Esophagus muscularis mucosa (tissue), 4 donors: ENCODE measurements around the gene KCNJ5. TPM values are rescaled to one million over a fixed set of nuclear protein-coding genes. Genes with fewer than 3 reads are reported as not detected.

ENCODE experiments used
- DNase-seq: peaks from one replicate; pipeline ENCODE4 v3.0.0-alpha.2; 2017; ENCODE audit errors: extremely low spot score
- H3K27ac ChIP-seq, 4 donors: fragments of 200-600 bp; sonication (generic); replicated peaks in 1 of 4; 1 replicate in 3 of 4; 2 replicates in 1 of 4; pipeline ENCODE4 v1.5.1; 2016 to 2019; ENCODE audit warnings: mild to moderate bottlenecking in 1 of 4
- H3K27me3 ChIP-seq, 4 donors: fragments of 200-600 bp; sonication (generic); one replicate each; pipeline versions ENCODE4 v1.5.1 to v1.6.0; 2016 to 2019
- H3K36me3 ChIP-seq, 4 donors: fragments of 200-600 bp; sonication (generic); one replicate each; pipeline ENCODE4 v1.5.1; 2016 to 2019
- H3K4me1 ChIP-seq, 4 donors: fragments of 200-600 bp; sonication (generic); one replicate each; pipeline ENCODE4 v1.5.1; 2016 to 2019
- H3K4me3 ChIP-seq, 4 donors: fragments of 200-600 bp; sonication (generic); 1 replicate in 2 of 4; 2 replicates in 2 of 4; pipeline ENCODE4 v1.5.1; 2016 to 2019; ENCODE audit warnings: mild to moderate bottlenecking in 4 of 4, moderate library complexity in 1 of 4
- H3K9me3 ChIP-seq, 4 donors: fragments of 200-600 bp; sonication (generic); 1 replicate in 3 of 4; 2 replicates in 1 of 4; pipeline ENCODE4 v1.5.1; 2016 to 2019
- CTCF ChIP-seq, 3 experiments: fragments of 200-600 bp in 2 of 3; fragments of 450-650 bp in 1 of 3; sonication (generic) in 2 of 3; IDR thresholded peaks; one replicate each; pipeline ENCODE4 v1.5.1; 2017 to 2019; ENCODE audit warnings: antibody characterized with exemption in 3 of 3, mild to moderate bottlenecking in 2 of 3, moderate library complexity in 1 of 3
- EP300 ChIP-seq: sonication (generic); formaldehyde crosslinking; IDR thresholded peaks from one replicate; pipeline ENCODE4 v1.6.1; 2017; ENCODE audit warnings: antibody characterized with exemption
- POLR2A ChIP-seq: fragments of 450-650 bp; IDR thresholded peaks from one replicate; pipeline ENCODE4 v1.6.1; 2017; ENCODE audit warnings: antibody characterized with exemption, moderate library complexity, mild to moderate bottlenecking, low read depth
- POLR2AphosphoS5 ChIP-seq, 2 donors: sonication (generic); formaldehyde crosslinking; IDR thresholded peaks; one replicate each; pipeline ENCODE4 v1.6.1; 2017; ENCODE audit warnings: antibody characterized with exemption in 2 of 2
- WGBS: methylation state at CpG from one replicate; pipeline ENCODE4 v1.1.5; 2018; 5-methylcytosine and 5-hydroxymethylcytosine counted together
- intact Hi-C: fragments of 100-400 bp; cut with DNase I; formaldehyde crosslinking; loops from one replicate; pipeline ENCODE4 v1.15.1; 2023
- total RNA-seq, 4 donors: library from RNA; depleted of rRNA; stranded (reverse); fragments of >200 nt; gene quantifications; one replicate each; pipeline versions ENCODE4 v1.1.0 to v1.2.1, GENCODE V29; 2016

KCNJ5 gene
- total RNA-seq, 4 donors from 2014 or later, result 0.80 to 3.8 (median 1.00) TPM

DNA sequence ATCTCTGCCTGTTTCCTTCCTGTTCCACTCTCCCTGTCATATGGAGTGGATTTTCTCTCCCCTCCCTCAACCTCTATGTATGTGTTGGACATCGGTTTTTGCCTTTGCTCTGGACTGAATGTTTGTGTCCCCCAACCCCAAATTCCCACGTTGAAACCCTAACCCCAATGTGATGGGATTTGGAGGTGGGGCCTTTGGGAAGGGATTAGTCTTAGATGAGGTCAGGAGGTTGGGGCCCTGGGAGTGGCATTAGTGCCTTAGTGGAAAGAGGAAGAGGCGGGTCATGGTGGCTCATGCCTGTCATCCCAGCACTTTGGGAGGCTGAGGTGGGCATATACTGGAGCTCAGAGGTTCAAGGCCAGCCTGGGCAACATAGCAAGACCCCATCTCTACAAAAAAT lies 39.9 kb downstream of the KCNJ5 start:
- Histone ChIP-seq H3K27ac (no peak overlapping the region), H3K36me3 (no peaks in the 10 kb centered on the region), H3K4me3 (no peak overlapping the region), H3K27me3 (peaks cover 0 to 18% (median 3%) of the 10 kb centered on the region in 4 donors), H3K4me1 (no peaks in the 10 kb centered on the region), H3K9me3 (no peaks in the 10 kb centered on the region)
- intact Hi-C loops, result no loop called here
- TF ChIP-seq CTCF (IDR thresholded peaks at IDR 0.05), result no peak
- TF ChIP-seq POLR2AphosphoS5 (IDR thresholded peaks at IDR 0.05), result no peak
- no peak for DNase-seq
- 86% methylated on average over 3 of the region's 3 CpGs for WGBS

DNA sequence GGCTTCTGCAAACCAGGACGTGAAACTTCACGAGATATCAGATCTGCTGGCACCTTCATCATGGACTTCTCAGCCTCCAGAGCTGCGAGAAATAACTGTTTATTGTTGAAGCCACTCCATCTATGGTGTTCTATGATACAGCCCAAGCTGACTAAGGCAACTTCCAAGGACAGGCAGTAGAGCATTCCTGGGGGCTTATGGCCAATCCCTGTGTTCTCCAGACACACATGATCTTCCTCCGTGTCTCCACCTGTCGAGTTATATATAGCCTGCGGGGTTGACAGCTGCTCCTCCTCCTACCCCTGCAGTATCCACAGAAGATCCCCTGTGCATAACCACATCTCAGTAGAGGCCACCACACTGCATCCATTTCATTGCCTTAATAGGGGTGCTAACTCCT lies 40.5 kb downstream of the KCNJ5 start:
- TF ChIP-seq POLR2A (no peak), EP300 (no peak), POLR2AphosphoS5 (IDR thresholded peaks at IDR 0.05) (no peak), CTCF (IDR thresholded peaks at IDR 0.05) (no peak)
- H3K9me3 ChIP-seq, result no peaks in the 10 kb centered on the region
- WGBS, result 80% methylated on average over 6 of the region's 6 CpGs
- no peaks in the 10 kb centered on the region for H3K4me1 ChIP-seq
- H3K27ac ChIP-seq, result no peak overlapping the region
- H3K4me3 ChIP-seq, result no peak overlapping the region
- H3K36me3 ChIP-seq, result no peaks in the 10 kb centered on the region
- intact Hi-C loops, result no loop called here
- no peak for DNase-seq
- peaks cover 0 to 18% (median 3%) of the 10 kb centered on the region in 4 donors for H3K27me3 ChIP-seq

- Histone ChIP-seq H3K9me3 (no peaks in the 10 kb centered on the region), H3K4me1 (no peaks in the 10 kb centered on the region), H3K27ac (no peak overlapping the region), H3K36me3 (no peaks in the 10 kb centered on the region), H3K27me3 (peaks cover 0 to 20% (median 3%) of the 10 kb centered on the region in 4 donors), H3K4me3 (no peak overlapping the region)
- no peak for TF ChIP-seq EP300
- TF ChIP-seq POLR2A, result no peak
- no peak for TF ChIP-seq CTCF (IDR thresholded peaks at IDR 0.05)
- no peak for TF ChIP-seq POLR2AphosphoS5 (IDR thresholded peaks at IDR 0.05)
- intact Hi-C loops, result no loop called here
- WGBS, result 85% methylated on average over 7 of the region's 7 CpGs
- DNase-seq, result no peak
Measured at GRCh38 chr11:128933481-128934178, 42.5 kb downstream of the KCNJ5 start.

- no peak for TF ChIP-seq POLR2AphosphoS5 (IDR thresholded peaks at IDR 0.05)
- TF ChIP-seq EP300, result no peak
- no peak for TF ChIP-seq POLR2A
- TF ChIP-seq CTCF (IDR thresholded peaks at IDR 0.05), result no peak
- intact Hi-C loops, result no loop called here
- Histone ChIP-seq H3K27ac (no peak overlapping the region), H3K4me3 (no peak overlapping the region), H3K36me3 (no peaks in the 10 kb centered on the region), H3K4me1 (no peaks in the 10 kb centered on the region), H3K9me3 (no peaks in the 10 kb centered on the region), H3K27me3 (peaks cover 0 to 24% (median 3%) of the 10 kb centered on the region in 4 donors)
- DNase-seq, result no peak
- WGBS, result 86% methylated on average over 7 of the region's 7 CpGs
Measured at GRCh38 chr11:128934351-128934750, 43.2 kb downstream of the KCNJ5 start.

DNA sequence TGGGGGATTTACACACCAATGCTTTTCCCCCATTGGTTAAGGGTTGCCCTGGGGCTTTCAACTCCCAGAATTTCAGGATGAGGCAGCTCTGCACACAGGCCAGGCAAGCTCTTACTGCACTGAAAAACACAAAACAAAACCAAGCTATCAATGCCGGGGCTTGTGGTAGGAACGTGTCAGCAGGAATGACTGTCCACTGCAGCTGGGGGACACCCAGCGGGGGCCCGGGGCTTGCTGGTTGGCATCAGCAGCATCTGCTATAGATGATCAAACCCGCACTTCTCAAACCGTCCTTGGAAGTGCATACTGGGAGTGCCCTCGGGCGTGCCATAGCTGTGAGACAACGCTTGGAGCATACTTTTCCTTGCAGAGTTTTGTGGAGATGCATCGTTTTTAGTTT lies 43.8 kb downstream of the KCNJ5 start:
- H3K4me3 ChIP-seq, result no peak overlapping the region
- no peak overlapping the region for H3K27ac ChIP-seq
- H3K9me3 ChIP-seq, result no peaks in the 10 kb centered on the region
- no peak for DNase-seq
- 91% methylated on average over 10 of the region's 10 CpGs for WGBS
- no peaks in the 10 kb centered on the region for H3K36me3 ChIP-seq
- H3K4me1 ChIP-seq, result no peaks in the 10 kb centered on the region
- intact Hi-C loops, result no loop called here
- TF ChIP-seq POLR2AphosphoS5 (IDR thresholded peaks at IDR 0.05), result no peak
- no peak for TF ChIP-seq EP300
- no peak for TF ChIP-seq CTCF (IDR thresholded peaks at IDR 0.05)
- no peak for TF ChIP-seq POLR2A
- peaks cover 0 to 22% (median 1%) of the 10 kb centered on the region in 4 donors for H3K27me3 ChIP-seq
